WTC11 (cell line): Measurements from ENCODE around the gene TMEM200B. TPM values are rescaled to one million over a fixed set of nuclear protein-coding genes. Genes with fewer than 3 reads are reported as not detected.

Experiments used
- ATAC-seq: fragments of 200-7000 bp; cut with Tn5 transposase; 2 replicates; pipeline ENCODE4 v1.10.0; 2021; ENCODE audit warnings: mild to moderate bottlenecking, moderate library complexity
- CTCF ChIA-PET: fragments of 300-600 bp; sonication (Branson Sonifier 250); formaldehyde crosslinking; loops from one replicate; lab custom pipeline; 2021; ENCODE audit warnings: antibody characterized with exemption; lab: Charles Lee
- POLR2A ChIA-PET: fragments of 350-600 bp; sonication (Branson Sonifier 250); formaldehyde crosslinking; loops from one replicate; lab custom pipeline; 2021; ENCODE audit warnings: antibody characterized with exemption; lab: Charles Lee
- DNase-seq: peaks from one replicate; pipeline ENCODE4 v3.0.0; 2021; ENCODE audit warnings: low spot score
- H3K27ac Mint-ChIP-seq: 2 replicates; pipeline ENCODE4 v1.8.0; 2021; ENCODE audit warnings: mixed read lengths
- H3K27me3 Mint-ChIP-seq: 2 replicates; pipeline ENCODE4 v1.8.0; 2021; ENCODE audit warnings: low read depth, mild to moderate bottlenecking, moderate library complexity, mixed read lengths
- H3K36me3 Mint-ChIP-seq: 2 replicates; pipeline ENCODE4 v1.8.0; 2021; ENCODE audit warnings: mixed read lengths
- H3K4me1 Mint-ChIP-seq: 2 replicates; pipeline ENCODE4 v1.8.0; 2022; ENCODE audit warnings: mixed read lengths
- H3K4me3 Mint-ChIP-seq: 2 replicates; pipeline ENCODE4 v1.8.0; 2021; ENCODE audit warnings: mild to moderate bottlenecking, moderate library complexity, mixed read lengths
- H3K9me3 Mint-ChIP-seq: 2 replicates; pipeline ENCODE4 v1.8.0; 2021; ENCODE audit warnings: mixed read lengths
- ATF2 ChIP-seq: sonication (generic); formaldehyde crosslinking; IDR thresholded peaks from 2 replicates; pipeline ENCODE4 v1.8.1; 2022; ENCODE audit warnings: low read depth, missing genetic modification reagents, borderline replicate concordance
- ATF6 ChIP-seq: sonication (generic); formaldehyde crosslinking; IDR thresholded peaks from 2 replicates; pipeline ENCODE4 v1.8.1; 2023; ENCODE audit warnings: mild to moderate bottlenecking, missing genetic modification reagents
- CBFB ChIP-seq: sonication (generic); formaldehyde crosslinking; IDR thresholded peaks from 2 replicates; pipeline ENCODE4 v1.8.1; 2022; ENCODE audit warnings: mild to moderate bottlenecking, low read depth, missing genetic modification reagents
- CREB1 ChIP-seq: sonication (generic); formaldehyde crosslinking; IDR thresholded peaks from 2 replicates; pipeline ENCODE4 v1.8.0; 2023; ENCODE audit warnings: mild to moderate bottlenecking, missing genetic modification reagents
- E2F1 ChIP-seq: sonication (generic); formaldehyde crosslinking; IDR thresholded peaks from 2 replicates; pipeline ENCODE4 v1.8.0; 2022; ENCODE audit warnings: mild to moderate bottlenecking, missing genetic modification reagents
- E2F4 ChIP-seq: sonication (generic); formaldehyde crosslinking; IDR thresholded peaks from 2 replicates; pipeline ENCODE4 v1.8.1; 2022; ENCODE audit warnings: low read depth, mild to moderate bottlenecking, moderate library complexity, missing genetic modification reagents, borderline replicate concordance
- FOXK1 ChIP-seq: sonication (generic); formaldehyde crosslinking; IDR thresholded peaks from 2 replicates; pipeline ENCODE4 v1.8.0; 2022; ENCODE audit warnings: mild to moderate bottlenecking, moderate library complexity, missing genetic modification reagents
- HMGXB4 ChIP-seq: sonication (generic); formaldehyde crosslinking; IDR thresholded peaks from 2 replicates; pipeline ENCODE4 v1.8.1; 2023; ENCODE audit warnings: mild to moderate bottlenecking, moderate library complexity, missing genetic modification reagents
- JAZF1 ChIP-seq: fragments of 250-450 bp; sonication (Bioruptor Pico); IDR thresholded peaks from 2 replicates; pipeline ENCODE4 v1.9.0; 2021; ENCODE audit warnings: moderate library complexity, mild to moderate bottlenecking, inconsistent platforms
- NFATC4 ChIP-seq: fragments of 250-450 bp; sonication (Bioruptor Pico); IDR thresholded peaks from 2 replicates; pipeline ENCODE4 v1.9.0; 2021; ENCODE audit warnings: mild to moderate bottlenecking
- RORB ChIP-seq: fragments of 250-450 bp; sonication (Bioruptor Pico); IDR thresholded peaks from 2 replicates; pipeline ENCODE4 v1.9.0; 2021; ENCODE audit warnings: mild to moderate bottlenecking
- SOX15 ChIP-seq: fragments of 250-450 bp; sonication (Bioruptor Pico); IDR thresholded peaks from 2 replicates; pipeline ENCODE4 v1.9.0; 2021; ENCODE audit warnings: mild to moderate bottlenecking
- TCF7 ChIP-seq: sonication (generic); formaldehyde crosslinking; IDR thresholded peaks from 2 replicates; pipeline ENCODE4 v1.8.0; 2022; ENCODE audit warnings: mild to moderate bottlenecking, low read depth, missing genetic modification reagents, moderate library complexity
- TEAD1 ChIP-seq: sonication (generic); formaldehyde crosslinking; IDR thresholded peaks from 2 replicates; pipeline ENCODE4 v1.8.0; 2022; ENCODE audit warnings: mild to moderate bottlenecking, missing genetic modification reagents
- USF1 ChIP-seq: sonication (generic); formaldehyde crosslinking; IDR thresholded peaks from 2 replicates; pipeline ENCODE4 v1.8.0; 2022; ENCODE audit warnings: mild to moderate bottlenecking, missing genetic modification reagents
- ZBTB21 ChIP-seq: sonication (generic); formaldehyde crosslinking; IDR thresholded peaks from 2 replicates; pipeline ENCODE4 v1.8.1; 2023; ENCODE audit warnings: mild to moderate bottlenecking, missing genetic modification reagents, borderline replicate concordance
- ZNF232 ChIP-seq: sonication (generic); formaldehyde crosslinking; IDR thresholded peaks from 2 replicates; pipeline ENCODE4 v1.8.0; 2022; ENCODE audit warnings: mild to moderate bottlenecking, missing genetic modification reagents
- ZNF281 ChIP-seq: sonication (generic); formaldehyde crosslinking; IDR thresholded peaks from 2 replicates; pipeline ENCODE4 v1.8.0; 2023; ENCODE audit warnings: mild to moderate bottlenecking, missing genetic modification reagents
- ZNF396 ChIP-seq: fragments of 250-450 bp; sonication (Bioruptor Pico); IDR thresholded peaks from 2 replicates; pipeline ENCODE4 v1.8.0; 2021; ENCODE audit warnings: mild to moderate bottlenecking, moderate library complexity, borderline replicate concordance
- total RNA-seq: library from RNA; stranded (reverse); gene quantifications from 3 replicates; pipeline ENCODE4 v1.2.3, GENCODE V29; 2021

Gene TMEM200B
- total RNA-seq, 1 experiment from 2014 or later: 22.6 TPM

- Mint-ChIP-seq H3K9me3 (no peaks in the 10 kb centered on the region), H3K36me3 (no peaks in the 10 kb centered on the region), H3K27me3 (peaks cover 23% of the 10 kb centered on the region), H3K4me1 (peaks cover 19% of the 10 kb centered on the region), H3K4me3 (peak overlapping the region; percentile 74), H3K27ac (no peak overlapping the region)
- ChIA-PET CTCF (interaction anchor here (0.6 to 6.3 kb wide), 17 partner anchors 9 to 386 kb away, joined by 3 to 45 read pairs (median 7); partner anchors contain the start of genes EPB41, SRSF4 and YTHDF2), POLR2A (interaction anchor here (0.8 to 2.3 kb wide), 3 partner anchors 34 to 238 kb away, joined by 3 to 8 read pairs (median 3); partner anchors contain the start of gene SRSF4)
- DNase-seq: peak; percentile 55
- TF ChIP-seq CBFB (CRISPR knock-in tag) (0 out of 2 replicates have a peak, but pooled peaks have one; percentile 1), ZNF396 (no peak)
- no peak for ATAC-seq
Observed at GRCh38 chr1:29122682-29123052, 1.0 kb downstream of the TMEM200B start.

- H3K27me3 Mint-ChIP-seq: peaks cover 23% of the 10 kb centered on the region
- H3K4me1 Mint-ChIP-seq: peaks cover 19% of the 10 kb centered on the region
- no peaks in the 10 kb centered on the region for H3K36me3 Mint-ChIP-seq
- H3K27ac Mint-ChIP-seq: no peak overlapping the region
- peak overlapping the region; percentile 74 for H3K4me3 Mint-ChIP-seq
- ChIA-PET POLR2A (interaction anchor here (0.5 to 2.3 kb wide), 8 partner anchors 9 to 386 kb away, joined by 3 to 8 read pairs (median 4); partner anchors contain the start of genes SRSF4 and YTHDF2), CTCF (interaction anchor here (0.6 to 6.3 kb wide), 22 partner anchors 9 to 338 kb away, joined by 3 to 45 read pairs (median 4); partner anchors contain the start of genes EPB41, MECR and SRSF4)
- DNase-seq: peak; percentile 73
- H3K9me3 Mint-ChIP-seq: no peaks in the 10 kb centered on the region
- peak; percentile 3 for ATAC-seq
- TF ChIP-seq CREB1 (CRISPR knock-in tag) (no peak), RORB (CRISPR knock-in tag) (no peak), ATF6 (no peak), ZNF232 (no peak), E2F4 (CRISPR knock-in tag) (0 out of 2 replicates have a peak, but pooled peaks have one; percentile 8), NFATC4 (CRISPR knock-in tag) (no peak), ZBTB21 (no peak), USF1 (CRISPR knock-in tag) (peak; percentile 84), E2F1 (no peak), TEAD1 (CRISPR knock-in tag) (peak; percentile 75; the same call in 1 of the 2 replicates), ZNF281 (no peak), SOX15 (CRISPR knock-in tag) (no peak), TCF7 (CRISPR knock-in tag) (0 out of 2 replicates have a peak, but pooled peaks have one; percentile 13), ATF2 (CRISPR knock-in tag) (no peak), CBFB (CRISPR knock-in tag) (no peak), JAZF1 (no peak), HMGXB4 (CRISPR knock-in tag) (0 out of 2 replicates have a peak, but pooled peaks have one; percentile 33), FOXK1 (0 out of 2 replicates have a peak, but pooled peaks have one; percentile 23)
Observed at GRCh38 chr1:29121936-29122681, 1.6 kb downstream of the TMEM200B start.
